Putamen (tissue), 1 donor: Measurements from ENCODE around the gene FDXR.
"Not testable (repeated sequence)": the region's sequence is repeated elsewhere in the genome, so short reads cannot be mapped to it uniquely, and the experiment has no call there.

Experiments
- DNase-seq: peaks from one replicate; pipeline ENCODE4 v3.0.0-alpha.2; 2016; ENCODE audit warnings: low spot score

The FDXR gene

DNA sequence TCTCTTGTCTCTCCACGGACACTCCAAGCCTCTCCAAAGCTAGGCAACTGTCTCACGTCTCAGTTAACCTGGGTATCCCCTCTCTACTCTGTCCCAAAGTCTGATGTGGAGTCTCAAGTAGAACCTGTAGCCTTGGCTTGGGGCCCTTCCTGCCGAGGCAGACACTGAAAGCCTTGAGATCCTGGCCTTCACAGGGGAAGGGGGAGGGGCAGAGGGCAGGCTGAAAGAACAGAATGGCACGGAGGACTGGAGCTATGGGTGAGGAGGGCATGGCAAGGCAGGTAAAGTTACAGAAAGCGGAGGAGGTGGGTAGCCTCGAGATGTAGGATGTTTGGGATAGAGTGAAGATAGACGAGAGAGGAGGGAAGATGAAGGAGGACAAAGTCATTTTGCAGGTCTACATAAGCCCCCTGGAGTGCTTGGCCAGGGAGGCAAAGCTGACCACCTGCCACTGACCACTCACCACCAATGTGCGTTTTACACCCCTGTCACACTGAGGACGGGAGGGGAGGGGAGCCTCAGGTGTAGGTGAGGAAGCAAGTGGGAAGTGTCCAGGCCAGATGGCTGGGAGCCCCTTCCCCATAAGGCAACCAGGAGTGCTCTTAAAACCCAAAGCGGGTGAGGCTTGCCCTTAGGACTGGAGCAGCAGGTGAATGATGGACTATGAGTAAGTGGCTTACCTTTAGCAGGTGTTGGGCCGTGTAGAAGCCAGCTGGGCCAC is 1.3 kb downstream of the FDXR start:
- DNase-seq: no peak

DNA sequence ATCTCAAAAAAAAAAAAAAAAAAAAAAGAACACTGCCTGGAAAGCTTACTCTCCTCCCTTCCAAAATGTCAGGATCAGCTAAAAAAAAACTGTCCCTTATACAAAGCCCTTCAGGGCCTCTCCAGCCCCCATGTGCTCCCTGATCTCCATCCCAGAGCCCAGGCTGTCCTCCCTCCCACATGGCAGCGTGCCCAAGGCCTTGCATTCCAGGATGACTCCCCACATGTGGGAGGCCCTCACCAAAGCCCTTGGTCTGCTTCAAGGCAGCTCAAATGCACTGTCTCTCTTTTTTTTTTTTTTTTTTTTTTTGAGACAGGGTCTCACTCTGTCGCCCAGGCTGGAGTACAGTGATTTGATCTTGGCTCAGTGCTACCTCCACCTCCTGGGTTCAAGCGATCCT is 2.3 kb downstream of the FDXR start:
- DNase-seq: no peak

DNA sequence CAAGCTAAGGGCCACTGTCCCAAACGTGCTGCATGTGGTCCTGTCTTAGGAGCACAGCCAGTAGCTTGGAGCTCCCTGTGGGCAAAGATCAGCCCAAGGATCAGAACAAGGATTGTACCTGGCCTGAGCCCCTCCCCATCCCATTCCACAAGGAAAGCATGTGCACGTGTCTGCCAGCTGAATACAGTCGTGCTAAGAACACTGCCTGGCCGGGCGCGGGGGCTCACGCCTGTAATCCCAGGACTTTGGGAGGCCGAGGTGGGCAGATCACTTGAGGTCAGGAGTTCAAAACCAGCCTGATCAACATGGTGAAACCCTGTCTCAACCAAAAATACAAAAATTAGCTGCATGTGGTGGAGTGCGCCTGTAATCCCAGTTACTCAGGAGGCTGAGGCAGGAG is 2.8 kb downstream of the FDXR start:
- DNase-seq: not testable (repeated sequence)

DNA sequence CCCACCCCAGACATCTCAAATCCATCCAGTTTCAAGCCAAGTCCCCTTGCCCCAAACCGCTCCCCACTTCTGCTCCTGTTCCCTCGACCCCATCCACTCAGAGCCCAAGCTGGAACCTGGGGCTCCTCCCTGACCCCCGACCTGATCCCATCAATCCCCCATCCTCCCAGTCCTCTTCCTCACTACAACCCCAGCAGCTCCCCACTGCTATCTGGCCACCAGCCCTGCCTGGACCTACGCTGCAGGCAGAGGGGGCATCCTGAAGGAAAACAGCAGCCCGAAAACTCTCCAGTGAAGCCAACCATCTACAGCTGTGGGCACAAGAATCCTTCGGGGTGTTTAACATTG is 3.9 kb downstream of the FDXR start:
- DNase-seq: no peak

DNA sequence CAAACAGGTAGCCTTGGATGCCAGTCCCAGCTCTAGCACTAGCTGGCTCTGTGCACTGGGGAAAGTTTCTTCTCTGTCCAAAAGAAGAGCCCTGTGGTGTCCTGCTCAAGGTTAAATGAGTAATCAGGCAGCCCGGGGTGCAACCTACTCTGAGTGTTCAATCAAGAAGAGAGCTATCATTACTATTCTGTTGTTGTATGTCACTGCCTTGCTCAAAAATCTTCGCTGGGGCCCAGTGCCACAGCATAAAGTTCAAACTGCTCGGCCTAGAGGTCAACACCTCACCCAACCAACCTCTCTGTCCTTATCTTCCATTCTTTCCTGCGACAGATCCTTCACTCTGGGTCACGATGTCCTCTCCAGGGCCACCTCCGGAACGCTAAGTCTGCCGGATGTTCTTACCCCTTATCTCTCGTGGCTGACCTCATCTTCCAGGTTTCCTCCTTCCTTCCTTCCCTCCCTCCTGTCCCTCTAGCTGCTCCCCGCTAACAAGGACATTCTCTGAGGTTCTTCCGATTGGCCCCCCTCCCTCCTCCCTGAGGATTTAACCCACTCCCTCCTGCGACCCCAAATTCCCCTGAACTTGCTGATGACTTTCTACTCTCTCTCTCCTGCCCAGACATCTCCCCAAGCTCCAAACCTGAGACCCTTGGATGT is 4.4 kb downstream of the FDXR start:
- no peak for DNase-seq

DNA sequence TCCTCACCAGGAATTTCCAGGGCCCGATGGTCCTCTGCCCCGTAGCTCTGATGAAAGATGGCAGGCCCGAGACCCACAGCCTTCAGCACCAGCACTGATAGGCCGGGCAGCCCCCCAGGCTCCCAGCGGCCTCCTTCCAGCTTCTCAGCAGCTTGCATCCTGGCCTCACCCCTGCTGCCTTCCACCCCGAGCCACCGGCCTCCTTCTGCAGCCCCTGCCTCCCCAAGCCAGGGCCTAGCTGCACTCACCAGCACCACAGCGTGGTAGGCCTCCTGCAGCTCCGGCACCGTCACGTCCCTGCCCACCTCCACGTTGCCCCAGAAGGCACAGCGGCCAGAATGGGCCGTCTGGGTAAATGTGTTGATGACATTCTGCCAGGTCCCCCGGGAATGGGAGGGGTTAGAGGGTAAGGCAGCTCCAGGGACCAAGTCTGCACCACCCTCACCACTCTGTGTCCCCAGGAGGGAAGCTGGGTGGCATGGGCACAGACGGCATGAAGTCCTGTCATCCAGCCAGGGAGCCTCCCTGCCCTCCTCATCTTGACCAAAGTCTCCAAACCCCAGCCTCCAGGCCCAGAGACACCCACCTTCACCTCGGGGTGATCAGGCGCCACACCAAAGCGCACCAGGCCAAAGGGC is 6.5 kb downstream of the FDXR start:
- DNase-seq: no peak

DNA sequence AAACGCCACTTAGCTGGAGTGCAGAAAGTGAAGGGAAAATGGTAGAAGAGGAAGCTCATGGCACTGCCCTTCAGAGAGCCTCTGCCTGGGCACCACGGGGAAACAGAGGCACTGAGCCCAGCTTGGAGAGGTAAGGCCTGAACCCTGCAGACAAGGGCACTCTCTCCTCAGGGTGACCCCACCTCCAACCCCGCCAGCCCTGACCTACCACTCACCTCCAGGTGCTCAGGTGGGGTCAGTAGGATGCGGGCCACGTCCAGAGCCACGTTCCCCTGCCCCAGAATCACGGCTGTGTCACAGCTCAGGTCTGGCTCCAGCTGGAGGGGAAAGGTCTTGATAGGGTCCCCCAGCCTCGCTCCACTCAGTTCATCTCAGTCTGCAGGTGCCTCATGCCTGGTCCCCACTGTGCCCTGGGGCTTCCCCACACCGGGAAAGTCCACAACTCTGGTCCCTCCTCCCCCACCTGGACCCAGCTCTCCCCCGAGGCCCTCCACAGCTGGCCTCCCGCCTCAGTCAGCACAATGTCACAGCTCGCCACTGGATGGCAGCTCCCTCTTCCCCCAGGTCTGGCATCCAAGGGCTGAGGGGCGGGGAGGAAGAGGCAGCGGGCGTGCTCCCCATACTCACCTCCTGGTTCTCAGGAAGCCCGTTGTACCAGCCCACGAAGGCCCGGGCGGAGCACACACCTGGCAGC is 7.1 kb downstream of the FDXR start:
- no peak for DNase-seq

DNA sequence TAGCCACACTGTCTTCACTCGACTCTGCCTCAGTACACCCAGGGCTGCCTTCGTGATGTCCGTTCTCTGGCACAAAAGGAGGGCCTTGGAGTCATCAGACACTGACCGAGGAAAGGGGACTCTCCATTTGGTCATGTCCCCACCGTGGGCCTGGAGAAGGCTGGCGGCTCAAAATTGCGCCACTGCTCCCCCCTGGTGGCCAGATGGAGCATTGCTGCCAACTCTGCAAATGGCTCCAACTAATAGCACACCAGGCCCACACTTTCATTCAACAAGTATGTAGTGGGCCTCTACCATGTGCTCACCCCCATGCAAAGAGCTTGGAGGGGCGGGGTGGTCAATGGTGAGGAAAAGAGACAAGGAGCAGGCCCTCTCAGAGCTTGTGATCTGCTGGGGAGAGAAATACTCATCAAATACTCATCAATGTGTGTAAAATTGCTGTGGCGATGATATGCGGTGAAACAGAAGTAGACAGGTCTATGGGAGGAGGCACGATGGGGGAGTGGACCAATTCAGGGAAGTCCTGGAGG is 7.9 kb downstream of the FDXR start:
- peak; percentile 71 for DNase-seq

DNA sequence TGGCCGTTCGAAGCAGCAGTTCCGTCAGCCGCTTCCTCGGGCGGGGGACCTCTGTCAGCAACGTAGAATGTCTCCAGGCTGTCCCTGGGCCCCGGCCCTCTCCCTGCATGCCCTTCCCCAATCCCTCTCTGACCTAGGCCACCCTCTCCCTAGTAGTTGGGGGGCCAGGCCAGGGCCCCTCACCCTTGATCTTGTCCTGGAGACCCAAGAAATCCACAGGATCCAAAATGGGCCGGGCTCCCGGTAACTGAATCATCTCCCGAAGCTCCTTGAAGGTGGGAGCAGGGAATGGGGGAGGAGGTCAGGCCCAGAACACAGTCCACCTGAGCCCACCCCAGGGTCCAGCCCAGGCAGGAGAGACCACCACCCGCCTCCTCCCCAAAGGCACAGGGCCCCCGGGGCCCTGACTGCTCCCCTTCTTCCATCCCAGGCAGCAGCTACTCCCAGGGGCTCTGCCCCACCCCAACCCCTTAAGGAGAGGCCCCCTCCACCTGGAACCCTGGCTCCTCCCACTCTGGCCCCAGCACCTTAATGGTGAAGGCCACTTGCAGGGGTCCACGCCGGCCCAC is 8.4 kb downstream of the FDXR start:
- DNase-seq: no peak

DNA sequence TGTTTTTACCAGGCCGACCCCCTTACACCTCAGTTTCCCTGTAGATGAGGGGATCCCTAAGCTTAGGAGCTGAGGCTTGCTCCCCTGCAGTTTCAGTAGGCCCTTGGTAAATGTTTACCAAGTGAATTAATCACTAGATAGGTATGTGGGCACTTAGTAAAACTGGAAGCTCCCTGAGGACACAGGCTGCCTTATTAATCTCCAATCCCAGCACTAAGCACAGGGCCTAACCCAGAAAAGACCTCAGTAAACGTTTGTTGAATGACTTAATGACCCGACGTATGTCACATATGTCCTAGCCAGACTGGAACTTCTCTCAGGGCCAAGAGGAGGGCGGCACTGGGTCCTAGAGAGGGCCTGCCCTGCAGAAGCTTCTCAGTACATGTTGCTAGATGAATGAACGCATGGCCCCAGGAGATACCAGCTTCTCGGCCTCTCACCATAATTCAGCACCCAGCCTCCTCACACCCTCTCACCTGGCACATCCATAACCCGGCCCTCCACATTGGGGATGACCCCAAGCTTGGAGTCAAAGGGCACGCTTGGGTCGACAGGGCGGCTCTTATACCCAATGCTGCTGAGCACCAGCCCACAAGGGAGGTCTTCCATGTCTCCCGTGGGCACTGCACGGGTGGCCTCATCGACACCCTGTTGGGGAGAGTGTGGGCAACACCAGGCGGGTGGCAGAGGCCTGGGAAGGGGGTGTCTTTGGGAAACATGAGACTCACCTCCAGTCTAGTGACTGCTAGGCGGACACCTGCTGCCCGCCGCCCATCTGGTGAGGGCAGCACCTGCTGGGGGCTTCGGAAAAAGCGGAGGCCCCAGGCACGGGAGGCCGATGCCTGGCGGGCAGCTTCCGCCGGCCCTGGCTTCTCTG is 9.1 kb downstream of the FDXR start:
- no peak for DNase-seq

DNA sequence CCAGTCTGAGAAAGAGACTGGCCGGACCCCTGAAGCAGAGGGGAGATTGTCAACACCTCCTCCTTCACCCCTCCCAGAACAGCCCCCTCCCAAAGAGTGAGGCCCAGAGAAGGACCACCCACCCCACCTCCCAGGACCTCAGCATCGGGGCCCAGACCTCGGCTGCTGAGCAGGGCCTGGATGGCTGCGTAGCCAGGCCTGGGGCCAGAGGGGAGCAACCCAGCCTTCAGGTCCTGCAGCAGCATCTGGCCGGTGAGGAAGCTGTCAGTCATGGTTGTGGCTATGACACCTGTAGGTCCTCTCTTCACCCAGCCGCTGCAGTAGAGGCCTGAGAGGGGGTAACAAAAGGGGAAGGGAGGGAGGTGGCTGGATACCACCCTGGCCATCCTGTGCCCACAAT is 9.9 kb downstream of the FDXR start:
- no peak for DNase-seq

DNA sequence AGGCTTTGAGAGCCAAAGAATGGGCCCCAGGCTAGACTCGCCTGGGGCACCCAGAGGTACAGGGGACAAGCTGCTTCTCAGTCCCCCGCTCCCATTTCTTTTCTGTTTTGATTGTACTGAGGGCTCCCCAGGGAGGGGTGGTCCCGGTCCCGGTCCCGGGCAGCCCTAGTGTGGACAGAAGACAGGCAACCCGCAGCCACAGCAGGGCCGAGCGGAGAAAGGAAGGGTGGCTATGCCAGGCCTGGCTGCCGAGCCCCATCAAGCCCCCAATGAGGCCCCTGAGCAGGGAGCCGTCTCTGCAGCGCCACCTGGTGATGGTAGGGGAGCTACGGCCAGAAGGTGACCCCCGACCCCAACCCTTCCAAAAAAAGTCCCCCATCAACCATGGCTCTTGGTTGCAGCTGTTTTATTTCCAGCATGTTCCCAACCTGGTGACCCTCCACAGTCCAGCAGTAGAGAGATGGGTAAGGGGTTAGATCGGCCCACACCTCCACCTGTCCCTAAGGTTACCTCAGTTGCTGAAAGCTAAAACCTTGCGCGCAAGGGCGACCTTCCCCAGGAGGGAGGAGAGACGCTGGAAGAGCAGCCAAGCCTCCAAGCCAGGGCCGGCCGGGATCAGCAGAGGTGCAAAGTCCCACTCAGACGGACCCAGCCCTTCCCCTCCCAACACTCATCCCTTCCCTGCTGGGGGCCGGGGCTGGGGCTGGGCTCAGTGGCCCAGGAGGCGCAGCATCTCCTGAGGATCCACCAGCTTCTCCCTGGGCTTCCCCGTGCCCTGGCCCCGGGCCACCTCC is 10.5 kb downstream of the FDXR start:
- peak; percentile 56 for DNase-seq

DNA sequence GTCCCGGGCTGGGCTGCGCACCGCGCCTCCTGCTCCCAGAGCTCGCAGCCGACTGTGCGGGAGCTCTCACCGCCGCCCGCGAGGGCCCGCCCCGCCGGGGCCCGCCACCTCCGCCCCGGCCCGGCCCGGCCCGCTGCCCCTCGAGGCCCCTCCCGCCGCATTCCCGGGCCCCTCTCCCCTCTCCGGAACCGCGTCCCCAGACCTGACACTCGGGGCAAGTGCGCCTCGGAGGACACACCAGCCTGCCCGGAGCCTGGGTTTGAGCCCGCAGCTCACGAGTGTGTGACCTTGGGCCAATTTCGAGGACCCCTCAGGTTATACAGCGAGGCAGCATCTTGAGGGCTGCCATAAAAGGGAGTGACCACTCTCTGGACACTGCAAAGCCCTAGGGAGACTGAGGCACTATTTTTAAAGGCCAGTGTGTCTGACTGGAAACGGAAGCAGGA is 11.1 kb downstream of the FDXR start:
- no peak for DNase-seq

DNA sequence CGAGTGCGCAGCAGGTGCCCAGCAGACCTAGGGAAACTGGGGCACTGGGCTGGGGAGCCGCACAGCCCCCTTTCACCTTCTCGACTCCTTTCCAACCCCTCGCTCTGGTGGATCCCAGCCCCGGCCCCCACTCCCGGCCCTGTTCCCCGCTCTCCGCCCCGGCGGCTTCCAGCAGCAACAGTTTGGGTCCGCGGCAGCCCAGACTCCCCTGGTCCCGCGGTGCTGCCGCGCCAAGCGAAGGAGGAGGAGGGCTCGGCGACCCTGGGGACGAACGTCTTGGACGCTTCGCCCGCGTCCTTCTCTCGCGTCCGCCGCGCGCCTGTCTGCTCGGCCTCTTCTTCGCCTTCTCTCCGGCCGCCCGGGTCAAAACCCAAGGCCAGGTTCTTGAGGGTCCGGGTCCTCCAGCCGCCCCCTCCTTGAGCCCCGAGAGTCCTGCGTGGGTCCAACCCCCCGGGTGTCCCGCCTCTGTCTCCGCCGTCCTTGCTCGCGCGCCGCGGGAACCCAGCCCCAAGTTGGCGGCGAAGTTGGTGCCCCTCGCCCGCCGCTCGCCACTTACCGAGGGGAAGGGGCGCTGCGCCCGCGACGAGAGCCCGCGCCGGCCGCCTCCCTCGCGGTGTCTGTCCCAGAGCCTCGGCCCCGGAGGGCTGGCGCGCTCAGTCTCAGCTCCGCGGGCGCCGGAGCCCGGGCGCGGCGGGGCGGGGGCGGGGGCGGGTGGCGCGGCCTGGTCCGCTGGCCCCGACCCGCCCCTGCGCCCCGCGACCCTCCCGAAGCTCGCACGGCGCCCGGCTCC is 11.7 kb downstream of the FDXR start:
- no peak for DNase-seq

DNA sequence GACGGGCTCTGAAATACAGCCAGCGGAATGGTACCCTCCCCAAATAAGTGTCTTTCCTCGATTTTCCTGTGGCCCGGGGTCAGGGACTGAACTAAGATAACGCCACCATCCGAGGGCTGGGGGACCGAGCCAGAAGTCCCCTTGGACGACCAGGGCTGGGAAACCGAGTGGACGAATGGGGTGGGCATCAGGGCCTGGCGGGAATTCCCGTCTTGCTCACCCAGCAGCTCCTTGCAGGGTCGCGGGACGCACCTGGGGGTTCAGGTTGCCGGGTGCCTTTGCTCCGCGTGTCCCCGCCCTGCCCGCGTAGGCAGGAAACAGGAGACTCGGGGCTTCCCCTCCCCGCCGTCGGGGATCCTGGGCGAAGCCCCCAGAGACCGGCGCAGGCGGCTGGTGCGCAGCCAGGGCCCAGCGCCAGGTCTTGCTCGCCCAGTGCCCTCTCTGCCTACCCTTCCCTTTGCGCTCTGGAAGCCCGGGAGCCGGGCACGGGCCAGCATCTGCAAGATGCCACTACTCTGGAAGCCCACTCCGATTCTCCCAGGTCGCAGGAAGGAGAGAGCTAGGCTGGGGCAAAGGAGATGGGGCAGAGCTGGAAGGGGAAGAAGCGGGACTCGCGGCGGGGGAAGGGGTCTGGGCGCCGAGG is 12.4 kb downstream of the FDXR start:
- no peak for DNase-seq

DNA sequence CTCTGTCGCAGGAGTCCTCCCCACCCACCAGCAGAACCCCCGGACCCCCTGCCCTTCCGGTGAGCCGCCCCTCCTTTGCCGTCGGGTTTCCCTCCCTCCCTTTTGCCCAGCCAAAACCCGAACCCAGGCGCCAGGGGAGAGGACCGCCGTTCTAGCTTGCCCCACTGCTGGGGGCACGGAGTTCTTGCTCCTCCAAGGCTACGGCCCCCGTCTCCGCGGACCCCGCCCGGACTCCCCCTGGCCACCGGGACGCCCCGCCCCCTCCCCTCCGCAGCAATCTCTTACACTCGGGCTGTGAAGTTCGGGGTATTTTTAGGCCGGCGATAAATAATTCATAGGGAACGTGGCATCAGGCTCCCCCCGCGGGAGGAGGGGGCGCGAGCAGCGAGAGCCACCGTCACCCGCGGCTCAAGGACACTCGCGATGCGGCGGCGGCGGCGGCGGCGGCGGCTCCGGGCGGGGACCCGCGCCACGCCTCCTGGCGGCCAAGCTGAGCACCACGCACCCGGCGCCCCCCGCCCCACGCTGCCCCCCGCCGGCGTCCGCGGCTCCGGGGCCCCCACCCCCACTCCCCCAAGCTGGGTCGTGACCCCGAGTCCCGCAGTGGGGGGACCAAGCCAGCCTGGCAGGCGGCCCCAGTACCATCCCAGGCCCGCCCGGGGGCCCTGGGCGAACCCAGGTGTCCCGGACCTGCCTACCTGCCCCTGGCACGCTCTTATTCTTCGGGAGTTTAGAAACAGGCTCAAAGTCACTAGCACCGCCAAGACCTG is 13.2 kb downstream of the FDXR start, which contains the start of gene GRIN2C:
Gene GRIN2C (minus strand): TSS at position 427 of the 770 bp plus-strand sequence. CDS start 4,793 bp downstream, outside the sequence.
- no peak for DNase-seq

DNA sequence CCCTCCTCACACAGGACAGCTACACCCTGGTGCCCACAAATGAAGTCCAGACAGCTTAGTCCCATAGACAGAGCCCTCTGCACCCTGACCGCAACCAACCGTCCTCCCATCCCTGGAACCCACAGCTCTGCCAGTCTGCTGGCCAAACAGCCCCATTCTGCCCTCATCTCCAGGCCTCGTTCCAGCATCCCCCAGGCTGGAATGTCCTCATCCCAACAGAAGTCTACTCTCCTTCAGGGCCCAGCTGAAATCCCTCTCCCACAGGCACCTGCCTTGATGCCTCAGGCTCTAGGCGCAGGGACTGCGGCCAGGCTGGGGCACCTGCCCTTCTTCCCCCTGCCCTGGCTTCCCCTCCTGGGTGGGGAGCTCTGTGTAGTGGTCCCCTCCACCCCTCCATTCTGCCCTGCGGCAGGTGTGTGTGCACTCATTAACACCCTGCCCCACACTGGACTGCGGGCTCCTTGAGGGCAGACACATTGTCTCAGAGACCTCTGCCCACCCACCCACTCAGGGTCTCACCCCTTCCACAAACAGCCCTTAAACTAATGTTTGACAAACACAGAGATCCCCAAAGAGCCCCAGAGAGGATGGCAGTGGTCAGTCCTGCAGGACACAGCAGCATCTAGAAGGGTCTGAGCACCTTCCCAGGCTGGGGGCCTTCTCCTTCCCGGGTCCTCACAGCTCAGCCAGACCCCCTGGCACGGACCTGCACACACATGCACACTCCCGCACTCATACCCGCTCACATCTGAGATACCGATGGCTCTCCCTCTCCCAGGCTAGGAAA is 13.9 kb downstream of the FDXR start:
- DNase-seq: no peak
